H1 (cell line): ENCODE measurements around the gene VDAC2. TPM values are rescaled to one million over a fixed set of nuclear protein-coding genes. Genes with fewer than 3 reads are reported as not detected.

ENCODE experiments used
- CTCF ChIA-PET: fragments of 300-600 bp; sonication (Branson Sonifier 250); formaldehyde crosslinking; loops from one replicate; lab custom pipeline; 2021; ENCODE audit not compliant: partially characterized antibody; lab: Charles Lee
- POLR2A ChIA-PET: fragments of 300-600 bp; sonication (Branson Sonifier 250); formaldehyde crosslinking; loops from one replicate; lab custom pipeline; 2021; ENCODE audit warnings: inconsistent platforms; ENCODE audit not compliant: partially characterized antibody; lab: Charles Lee
- DNase-seq, 2 experiments: peaks; one replicate each; pipeline versions ENCODE4 v3.0.0 to v3.0.0-alpha.2; 2010 to 2022; ENCODE audit warnings: low spot score in 2 of 2, low read depth in 1 of 2, mixed read lengths in 1 of 2
- FAIRE-seq: peaks from 2 replicates; lab custom pipeline; 2011; peaks lifted over from hg19 to GRCh38; lab: Jason Lieb, UNC
- H2AFZ ChIP-seq: 2 replicates; pipeline ENCODE4 v1.8.1; 2012; ENCODE audit warnings: low read length, inconsistent platforms
- H2AK5ac ChIP-seq: 2 replicates; pipeline ENCODE4 v1.6.1; 2013; ENCODE audit warnings: low read depth, low read length
- H2BK120ac ChIP-seq: replicated peaks from 2 replicates; pipeline ENCODE3; 2013; ENCODE audit warnings: low read depth, low read length, inconsistent platforms
- H2BK12ac ChIP-seq: 2 replicates; pipeline ENCODE4 v1.6.1; 2013; ENCODE audit warnings: low read depth, low read length
- H2BK15ac ChIP-seq: 2 replicates; pipeline ENCODE4 v1.6.1; 2013; ENCODE audit warnings: low read length
- H2BK20ac ChIP-seq: 2 replicates; pipeline ENCODE4 v1.6.1; 2013; ENCODE audit warnings: low read length
- H2BK5ac ChIP-seq: 2 replicates; pipeline ENCODE4 v1.6.1; 2013; ENCODE audit warnings: low read depth, low read length
- H3K14ac ChIP-seq: 2 replicates; pipeline ENCODE4 v1.6.1; 2013; ENCODE audit warnings: inconsistent platforms; ENCODE audit not compliant: insufficient read length
- H3K18ac ChIP-seq: 2 replicates; pipeline ENCODE4 v1.6.1; 2013; ENCODE audit warnings: low read length; ENCODE audit errors: extremely low read depth
- H3K23ac ChIP-seq: 2 replicates; pipeline ENCODE4 v1.6.1; 2013; ENCODE audit warnings: inconsistent platforms; ENCODE audit not compliant: insufficient read length
- H3K23me2 ChIP-seq: 2 replicates; pipeline ENCODE4 v1.6.1; 2013; ENCODE audit warnings: low read depth, low read length
- H3K27ac ChIP-seq: 2 replicates; pipeline ENCODE4 v1.6.1; 2011; ENCODE audit warnings: low read depth, low read length, inconsistent platforms
- H3K27me3 ChIP-seq, 4 experiments: replicated peaks in 1 of 4; 1 replicate in 1 of 4; 2 replicates in 3 of 4; pipeline versions ENCODE4 v1.6.1 to v1.8.1; 2011 to 2013; ENCODE audit warnings: low read length in 3 of 4, mild to moderate bottlenecking in 3 of 4, inconsistent platforms in 2 of 4, mixed read lengths in 2 of 4, moderate library complexity in 1 of 4; ENCODE audit not compliant: control insufficient read depth in 3 of 4, insufficient read depth in 3 of 4; ENCODE audit errors: extremely low read depth in 1 of 4
- H3K36me3 ChIP-seq, 4 experiments: 2 replicates each; pipeline versions ENCODE4 v1.6.1 to v1.8.1; 2011 to 2013; ENCODE audit warnings: mild to moderate bottlenecking in 4 of 4, low read length in 3 of 4, moderate library complexity in 2 of 4, control low read depth in 1 of 4, inconsistent platforms in 1 of 4; ENCODE audit not compliant: insufficient read depth in 4 of 4, control insufficient read depth in 2 of 4
- H3K4ac ChIP-seq: replicated peaks from 2 replicates; pipeline ENCODE3; 2013; ENCODE audit warnings: low read length, low read depth, mixed read lengths, inconsistent platforms; ENCODE audit not compliant: insufficient read length
- H3K4me1 ChIP-seq, 4 experiments: replicated peaks in 1 of 4; 1 replicate in 1 of 4; 2 replicates in 3 of 4; pipeline versions ENCODE4 v1.6.1 to v1.8.1; 2011 to 2013; ENCODE audit warnings: low read length in 3 of 4, inconsistent platforms in 2 of 4, mixed read lengths in 1 of 4; ENCODE audit not compliant: insufficient read depth in 4 of 4, control insufficient read depth in 3 of 4
- H3K4me2 ChIP-seq, 2 experiments: 2 replicates each; pipeline versions ENCODE4 v1.6.1 to v1.8.1; 2011 to 2013; ENCODE audit warnings: low read depth in 2 of 2, low read length in 2 of 2, control low read depth in 1 of 2, inconsistent platforms in 1 of 2, mild to moderate bottlenecking in 1 of 2; ENCODE audit not compliant: insufficient read depth in 1 of 2
- H3K4me3 ChIP-seq, 4 experiments: fragments of 200-600, 300-600 bp in 1 of 4; sonication (generic), shearing (Covaris generic), sonication (Bioruptor Twin) in 1 of 4; 2 replicates each; pipeline versions ENCODE4 v1.5.1 to v1.8.1; 2011 to 2016; ENCODE audit warnings: low read length in 4 of 4, low read depth in 3 of 4, control low read depth in 2 of 4, inconsistent platforms in 2 of 4, mild to moderate bottlenecking in 2 of 4, mixed read lengths in 1 of 4, moderate library complexity in 1 of 4; ENCODE audit not compliant: insufficient read depth in 2 of 4; ENCODE audit errors: extremely low read depth in 1 of 4
- H3K56ac ChIP-seq: replicated peaks from 2 replicates; pipeline ENCODE3; 2013; ENCODE audit warnings: low read depth, mild to moderate bottlenecking, mixed read lengths, low read length, inconsistent platforms; ENCODE audit not compliant: insufficient read length
- H3K79me1 ChIP-seq: 2 replicates; pipeline ENCODE4 v1.6.1; 2013; ENCODE audit warnings: low read depth, low read length, control low read depth
- H3K79me2 ChIP-seq, 2 experiments: 2 replicates each; pipeline versions ENCODE4 v1.6.1 to v1.8.1; 2012 to 2013; ENCODE audit warnings: low read length in 2 of 2, mild to moderate bottlenecking in 2 of 2, inconsistent platforms in 1 of 2; ENCODE audit not compliant: insufficient read depth in 2 of 2, control insufficient read depth in 1 of 2
- H3K9ac ChIP-seq, 4 experiments: replicated peaks in 1 of 4; 1 replicate in 1 of 4; 2 replicates in 3 of 4; pipeline versions ENCODE4 v1.6.1 to v1.8.1; 2011 to 2013; ENCODE audit warnings: low read depth in 3 of 4, low read length in 3 of 4, control low read depth in 2 of 4, mild to moderate bottlenecking in 2 of 4, moderate library complexity in 2 of 4, inconsistent platforms in 1 of 4; ENCODE audit errors: extremely low read depth in 1 of 4
- H3K9me3 ChIP-seq, 2 experiments: 2 replicates each; pipeline versions ENCODE4 v1.6.1 to v1.8.1; 2012 to 2013; ENCODE audit warnings: mild to moderate bottlenecking in 2 of 2, moderate library complexity in 2 of 2, control low read depth in 1 of 2, inconsistent platforms in 1 of 2, low read depth in 1 of 2, low read length in 1 of 2, mixed read lengths in 1 of 2; ENCODE audit not compliant: insufficient read depth in 2 of 2
- H4K20me1 ChIP-seq, 2 experiments: replicated peaks in 1 of 2; 2 replicates each; pipeline versions ENCODE3 to v1.8.1; 2011 to 2013; ENCODE audit warnings: inconsistent platforms in 2 of 2, low read length in 2 of 2, mild to moderate bottlenecking in 1 of 2; ENCODE audit not compliant: insufficient read depth in 2 of 2, control insufficient read depth in 1 of 2
- H4K5ac ChIP-seq: 2 replicates; pipeline ENCODE4 v1.6.1; 2013; ENCODE audit warnings: low read length, low read depth, mixed read lengths, inconsistent platforms; ENCODE audit not compliant: insufficient read length
- H4K8ac ChIP-seq: 2 replicates; pipeline ENCODE4 v1.8.0; 2013; ENCODE audit warnings: mild to moderate bottlenecking, moderate library complexity, low read length, inconsistent platforms; ENCODE audit not compliant: insufficient read depth; ENCODE audit errors: extremely low read depth
- H4K91ac ChIP-seq: replicated peaks from 2 replicates; pipeline ENCODE3; 2013; ENCODE audit warnings: low read length, mixed read lengths, inconsistent platforms; ENCODE audit not compliant: insufficient read length
- ATF2 ChIP-seq: IDR thresholded peaks from 2 replicates; pipeline ENCODE4 v1.6.1; 2012; ENCODE audit warnings: low read length, inconsistent platforms
- BACH1 ChIP-seq: IDR thresholded peaks from 2 replicates; pipeline ENCODE4 v1.6.1; 2012; ENCODE audit warnings: low read length, improper control_type of control experiment
- FOSL1 ChIP-seq: IDR thresholded peaks from 2 replicates; pipeline ENCODE4 v1.6.1; 2011; ENCODE audit warnings: mild to moderate bottlenecking, low read depth, low read length, moderate library complexity; ENCODE audit not compliant: insufficient read depth
- ZNF274 ChIP-seq: IDR thresholded peaks from 2 replicates; pipeline ENCODE4 v1.7.0; 2012; ENCODE audit warnings: low read length, borderline replicate concordance; ENCODE audit errors: extremely low read depth
- WGBS, 2 experiments: shearing (Covaris generic) in 1 of 2; methylation state at CpG; one replicate each; pipeline versions ENCODE4 v1.1.6 to v1.1.7; 2013 to 2015; ENCODE audit warnings: low lambda C conversion rate in 2 of 2, mixed read lengths in 2 of 2, inconsistent platforms in 1 of 2, low coverage in 1 of 2, missing lambda C conversion rate in 1 of 2; ENCODE audit not compliant: insufficient replicate concordance in 2 of 2, insufficient coverage in 1 of 2, insufficient read length in 1 of 2; ENCODE audit errors: extremely low coverage in 1 of 2, missing lambda C conversion rate in 1 of 2; 5-methylcytosine and 5-hydroxymethylcytosine counted together
- polyA plus RNA-seq, 7 experiments: library from polyadenylated mRNA; depleted of rRNA in 3 of 7; stranded (reverse) in 5 of 7; unstranded in 2 of 7; fragments of >200 nt in 5 of 7; fragments of 200-250 nt in 2 of 7; gene quantifications; 1 replicate in 5 of 7; 2 replicates in 1 of 7; 4 replicates in 1 of 7; pipeline versions ENCODE4 v1.2.1 to v1.2.3, GENCODE V29; 2011 to 2013; ENCODE audit warnings: missing spikeins in 2 of 7, mixed read lengths in 2 of 7
- total RNA-seq: library from RNA; stranded (reverse); fragmentation: NEBNext Ultra II Directional; extraction: Animal tissue kit (Norgen Biotek cat#: 25700); gene quantifications from 2 replicates; pipeline ENCODE4 v1.2.1, GENCODE V29; 2021

The VDAC2 gene
- total and polyA plus RNA-seq, 2 of the 8 experiments (the other 6 are each of a cell fraction or from before 2014, with no cell fraction given) = 89.8 to 284 TPM

GRCh38 chr10:75254739-75255138, 44.1 kb downstream of the VDAC2 start:
- Histone ChIP-seq H2BK20ac (no peak overlapping the region), H4K91ac (no peak overlapping the region), H3K14ac (no peak overlapping the region), H4K5ac (no peak overlapping the region), H2BK12ac (no peak overlapping the region), H3K4me3 (no peak overlapping the region), H4K20me1 (no peaks in the 10 kb centered on the region), H2BK120ac (no peak overlapping the region), H2AK5ac (no peak overlapping the region), H3K27me3 (no peaks in the 10 kb centered on the region), H3K27ac (no peak overlapping the region), H3K23me2 (no peaks in the 10 kb centered on the region), H3K23ac (no peak overlapping the region), H2BK5ac (no peak overlapping the region), H3K4me1 (no peaks in the 10 kb centered on the region), H4K8ac (no peak overlapping the region), H3K4ac (no peak overlapping the region), H3K9me3 (peaks cover 12 to 17% of the 10 kb centered on the region in 2 experiments), H2BK15ac (no peak overlapping the region), H3K9ac (no peak overlapping the region), H3K4me2 (no peak overlapping the region), H3K79me1 (no peaks in the 10 kb centered on the region), H3K79me2 (no peaks in the 10 kb centered on the region), H3K36me3 (no peaks in the 10 kb centered on the region), H3K18ac (no peak overlapping the region), H2AFZ (no peak overlapping the region), H3K56ac (no peak overlapping the region)
- ChIA-PET POLR2A (interaction anchor here (0.7 kb wide), 1 partner anchor 18 kb away, joined by 3 read pairs; no protein-coding TSS in a partner anchor), CTCF (no interaction called here)
- no peak for TF ChIP-seq BACH1
- TF ChIP-seq ATF2 = no peak
- no peak for TF ChIP-seq FOSL1
- no peak for TF ChIP-seq ZNF274
- DNase-seq (no peak), FAIRE-seq (no peak)
- 94% methylated on average over 2 of the region's 2 CpGs; no CpG with 5 or more reads in 1 of the 2 experiments for WGBS, 2 experiments
